Suprapubic skin (tissue), 4 donors: Measurements from ENCODE around the gene CHCHD4. TPM values are rescaled to one million over a fixed set of nuclear protein-coding genes. Genes with fewer than 3 reads are reported as not detected.

ENCODE experiments used
- DNase-seq, 2 donors: peaks; one replicate each; pipeline ENCODE4 v3.0.0-alpha.2; 2019; ENCODE audit warnings: low spot score in 2 of 2
- H3K27ac ChIP-seq: fragments of 200-600 bp; sonication (generic); one replicate; pipeline ENCODE4 v1.5.1; 2019
- H3K27me3 ChIP-seq: fragments of 200-600 bp; sonication (generic); one replicate; pipeline ENCODE4 v1.5.1; 2019
- H3K36me3 ChIP-seq: fragments of 200-600 bp; sonication (generic); one replicate; pipeline ENCODE4 v1.5.1; 2019
- H3K4me1 ChIP-seq: fragments of 200-600 bp; sonication (generic); one replicate; pipeline ENCODE4 v1.5.1; 2019
- H3K4me3 ChIP-seq: fragments of 200-600 bp; sonication (generic); one replicate; pipeline ENCODE4 v1.5.1; 2019; ENCODE audit warnings: mild to moderate bottlenecking
- H3K9me3 ChIP-seq: fragments of 200-600 bp; sonication (generic); one replicate; pipeline ENCODE4 v1.5.1; 2019
- EP300 ChIP-seq: sonication (generic); formaldehyde crosslinking; IDR thresholded peaks from one replicate; pipeline ENCODE4 v1.6.1; 2017; ENCODE audit warnings: antibody characterized with exemption
- POLR2A ChIP-seq, 2 donors: fragments of 450-650 bp; IDR thresholded peaks; one replicate each; pipeline ENCODE4 v1.6.1; 2017; ENCODE audit warnings: antibody characterized with exemption in 2 of 2, mild to moderate bottlenecking in 2 of 2, moderate library complexity in 2 of 2
- POLR2AphosphoS5 ChIP-seq, 3 donors: sonication (generic); formaldehyde crosslinking; IDR thresholded peaks; one replicate each; pipeline ENCODE4 v1.6.1; 2017; ENCODE audit warnings: antibody characterized with exemption in 3 of 3
- WGBS: methylation state at CpG from one replicate; pipeline ENCODE4 v1.1.5; 2018; 5-methylcytosine and 5-hydroxymethylcytosine counted together
- total RNA-seq, 4 donors: library from RNA; depleted of rRNA; stranded (reverse); fragments of >200 nt; gene quantifications; one replicate each; pipeline ENCODE4 v1.1.0, GENCODE V29; 2016
- TF ChIP-seq, protein P1 (sequence below), 2 donors: fragments of 200-600 bp in 1 of 2; fragments of 450-650 bp in 1 of 2; sonication (generic) in 1 of 2; IDR thresholded peaks; one replicate each; pipeline ENCODE4 v1.5.1; 2016 to 2019; ENCODE audit warnings: antibody characterized with exemption in 2 of 2, mild to moderate bottlenecking in 1 of 2, moderate library complexity in 1 of 2

The CHCHD4 gene
- total RNA-seq, 4 donors from 2014 or later = 11.3 to 16.7 (median 12.5) TPM

DNA sequence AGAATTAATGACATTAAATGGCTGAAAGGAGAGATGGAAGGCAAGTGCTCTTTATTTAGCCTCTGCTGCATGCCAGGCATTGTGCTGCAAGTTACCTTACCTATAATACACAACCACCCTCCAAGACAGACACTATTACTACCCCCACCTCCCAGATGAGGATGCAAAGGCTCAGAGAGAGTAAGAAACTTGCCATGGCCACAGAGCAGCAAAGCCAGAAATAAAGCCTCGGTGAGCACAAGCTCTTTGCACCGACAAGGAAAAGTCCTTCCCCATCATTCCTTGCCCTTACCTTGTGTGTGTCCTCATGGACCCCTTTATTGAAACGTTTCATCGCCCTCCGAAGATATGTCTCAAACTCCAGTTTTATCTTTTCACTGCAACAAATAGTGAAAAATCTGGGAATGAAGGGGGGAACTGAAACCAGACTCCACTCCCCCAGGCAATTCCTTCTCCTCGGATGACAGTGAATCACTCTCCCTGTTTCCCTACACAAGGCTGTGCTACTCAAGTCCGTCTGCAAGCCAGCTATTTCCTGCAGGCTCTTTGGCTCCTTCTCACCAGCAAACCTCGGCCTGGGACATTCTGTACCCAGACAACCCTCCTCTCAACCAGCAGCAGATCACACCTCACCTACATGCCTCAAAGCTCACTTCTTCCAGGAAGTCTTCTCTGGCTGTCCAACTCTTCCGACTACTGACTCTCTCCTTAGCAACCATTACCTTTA lies 42.4 kb upstream of the CHCHD4 start:
- TF ChIP-seq POLR2AphosphoS5 (IDR thresholded peaks at IDR 0.05) (no peak), POLR2A (IDR thresholded peaks at IDR 0.05) (no peak), EP300 (no peak)
- TF ChIP-seq, protein P1, sequence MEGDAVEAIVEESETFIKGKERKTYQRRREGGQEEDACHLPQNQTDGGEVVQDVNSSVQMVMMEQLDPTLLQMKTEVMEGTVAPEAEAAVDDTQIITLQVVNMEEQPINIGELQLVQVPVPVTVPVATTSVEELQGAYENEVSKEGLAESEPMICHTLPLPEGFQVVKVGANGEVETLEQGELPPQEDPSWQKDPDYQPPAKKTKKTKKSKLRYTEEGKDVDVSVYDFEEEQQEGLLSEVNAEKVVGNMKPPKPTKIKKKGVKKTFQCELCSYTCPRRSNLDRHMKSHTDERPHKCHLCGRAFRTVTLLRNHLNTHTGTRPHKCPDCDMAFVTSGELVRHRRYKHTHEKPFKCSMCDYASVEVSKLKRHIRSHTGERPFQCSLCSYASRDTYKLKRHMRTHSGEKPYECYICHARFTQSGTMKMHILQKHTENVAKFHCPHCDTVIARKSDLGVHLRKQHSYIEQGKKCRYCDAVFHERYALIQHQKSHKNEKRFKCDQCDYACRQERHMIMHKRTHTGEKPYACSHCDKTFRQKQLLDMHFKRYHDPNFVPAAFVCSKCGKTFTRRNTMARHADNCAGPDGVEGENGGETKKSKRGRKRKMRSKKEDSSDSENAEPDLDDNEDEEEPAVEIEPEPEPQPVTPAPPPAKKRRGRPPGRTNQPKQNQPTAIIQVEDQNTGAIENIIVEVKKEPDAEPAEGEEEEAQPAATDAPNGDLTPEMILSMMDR (IDR thresholded peaks at IDR 0.05) = no peak
- WGBS = 71% methylated on average over 9 of the region's 9 CpGs
- Histone ChIP-seq H3K27me3 (no peaks in the 10 kb centered on the region), H3K36me3 (peaks cover 94% of the 10 kb centered on the region), H3K4me1 (peaks cover 5% of the 10 kb centered on the region), H3K27ac (no peak overlapping the region), H3K9me3 (peaks cover under 1% of the 10 kb centered on the region), H3K4me3 (no peak overlapping the region)
- DNase-seq = no peak

DNA sequence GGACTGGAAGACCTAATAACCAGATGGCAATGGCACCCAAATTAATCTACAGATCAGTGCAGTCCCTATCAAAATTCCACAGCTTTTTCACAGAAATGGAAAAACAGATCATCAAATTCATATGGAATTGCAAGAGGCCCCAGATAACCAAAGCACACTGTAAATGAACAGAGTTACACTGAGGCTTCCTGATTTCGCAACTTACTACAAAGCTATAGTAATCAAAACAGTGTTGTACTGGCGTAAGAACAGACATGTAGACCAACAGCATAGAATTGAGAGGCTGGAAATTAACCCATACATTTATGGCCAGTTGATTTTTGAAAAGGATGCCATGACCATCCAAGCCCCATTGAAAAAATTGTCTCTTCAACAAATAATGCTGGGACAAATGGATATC lies 37.5 kb upstream of the CHCHD4 start:
- Histone ChIP-seq H3K27ac (no peak overlapping the region), H3K4me3 (no peak overlapping the region), H3K9me3 (peaks cover 12% of the 10 kb centered on the region), H3K27me3 (no peaks in the 10 kb centered on the region), H3K4me1 (no peaks in the 10 kb centered on the region), H3K36me3 (peaks cover 100% of the 10 kb centered on the region)
- WGBS = 96% methylated on average over 2 of the region's 2 CpGs
- TF ChIP-seq, protein P1 (IDR thresholded peaks at IDR 0.05) = no peak
- TF ChIP-seq EP300 (no peak), POLR2A (IDR thresholded peaks at IDR 0.05) (no peak), POLR2AphosphoS5 (IDR thresholded peaks at IDR 0.05) (no peak)
- DNase-seq = no peak

DNA sequence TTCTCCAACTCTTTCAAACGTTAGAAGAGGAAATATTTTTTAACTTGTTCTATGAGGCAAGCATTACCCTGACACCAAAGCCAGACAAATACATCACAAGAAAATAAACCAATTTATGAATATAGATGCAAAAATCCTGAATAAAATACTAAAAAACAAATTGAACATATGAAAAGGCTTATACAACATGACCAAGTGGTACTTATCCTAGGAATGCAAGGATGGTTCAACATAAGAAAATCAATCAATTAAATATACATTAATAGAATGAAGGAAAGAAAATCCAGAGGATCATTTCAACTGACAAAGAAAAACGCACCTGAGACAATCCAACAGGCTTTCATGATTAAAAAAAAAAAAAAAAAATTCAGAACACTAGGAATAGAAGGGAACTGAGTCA lies 36.6 kb upstream of the CHCHD4 start:
- H3K36me3 ChIP-seq = peaks cover 100% of the 10 kb centered on the region
- H3K27me3 ChIP-seq = no peaks in the 10 kb centered on the region
- H3K4me1 ChIP-seq = no peaks in the 10 kb centered on the region
- no peak for DNase-seq
- TF ChIP-seq, protein P1 (IDR thresholded peaks at IDR 0.05) = no peak
- TF ChIP-seq POLR2AphosphoS5 (IDR thresholded peaks at IDR 0.05) = no peak
- TF ChIP-seq EP300 = no peak
- no peak for TF ChIP-seq POLR2A (IDR thresholded peaks at IDR 0.05)
- no peak overlapping the region for H3K4me3 ChIP-seq
- WGBS = 93% methylated on average over 2 of the region's 2 CpGs
- no peak overlapping the region for H3K27ac ChIP-seq
- peaks cover 12% of the 10 kb centered on the region for H3K9me3 ChIP-seq

DNA sequence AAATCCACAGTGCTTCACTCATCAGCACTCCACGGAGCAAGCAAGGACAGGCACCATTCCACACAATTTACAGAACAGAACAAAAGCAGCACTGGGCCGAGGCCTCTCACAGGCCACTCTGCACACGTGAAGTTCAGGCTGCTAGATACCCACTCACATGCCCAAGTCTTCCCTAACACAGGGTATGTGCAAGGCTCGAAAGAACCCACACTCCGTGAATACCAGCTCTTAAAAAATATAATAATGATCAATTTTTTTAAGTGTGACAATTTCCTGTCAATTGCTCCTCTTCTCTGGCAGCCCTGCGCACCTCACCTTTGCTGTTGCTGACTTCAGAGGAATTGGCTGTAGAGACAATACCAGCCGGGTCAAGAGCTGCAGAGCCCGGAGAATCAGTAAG lies 34.8 kb upstream of the CHCHD4 start:
- TF ChIP-seq EP300 (no peak), POLR2A (IDR thresholded peaks at IDR 0.05) (no peak), POLR2AphosphoS5 (IDR thresholded peaks at IDR 0.05) (no peak)
- TF ChIP-seq, protein P1 (IDR thresholded peaks at IDR 0.05) = no peak
- no peak for DNase-seq
- Histone ChIP-seq H3K4me1 (no peaks in the 10 kb centered on the region), H3K4me3 (no peak overlapping the region), H3K27me3 (no peaks in the 10 kb centered on the region), H3K36me3 (peaks cover 92% of the 10 kb centered on the region), H3K27ac (no peak overlapping the region), H3K9me3 (peaks cover 12% of the 10 kb centered on the region)
- 98% methylated on average over 8 of the region's 8 CpGs for WGBS

DNA sequence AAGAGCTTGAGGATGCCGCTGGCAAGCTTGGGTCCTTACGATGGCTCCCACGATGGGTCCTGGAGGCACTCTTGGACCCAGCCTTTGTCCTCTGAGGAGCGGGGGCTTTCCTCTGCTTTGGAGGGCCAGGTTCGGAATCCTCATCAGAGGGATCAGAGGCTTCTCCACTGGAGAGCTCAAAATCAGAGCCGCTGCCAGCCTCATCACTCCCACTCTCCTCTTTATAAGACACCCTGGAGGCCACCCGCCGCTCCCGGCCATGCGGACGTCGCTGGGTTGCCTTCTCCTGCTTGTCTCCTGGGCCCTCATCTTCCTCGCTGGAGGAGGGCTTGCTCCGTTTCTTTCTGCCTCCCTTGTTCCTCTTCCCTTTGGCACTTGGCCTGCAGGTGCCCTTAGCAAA lies 33.7 kb upstream of the CHCHD4 start:
- Histone ChIP-seq H3K4me1 (no peaks in the 10 kb centered on the region), H3K27me3 (no peaks in the 10 kb centered on the region), H3K4me3 (no peak overlapping the region), H3K27ac (no peak overlapping the region), H3K36me3 (peaks cover 91% of the 10 kb centered on the region), H3K9me3 (peaks cover 12% of the 10 kb centered on the region)
- TF ChIP-seq, protein P1 (IDR thresholded peaks at IDR 0.05) = no peak
- TF ChIP-seq POLR2A (IDR thresholded peaks at IDR 0.05) (no peak), EP300 (no peak), POLR2AphosphoS5 (IDR thresholded peaks at IDR 0.05) (no peak)
- WGBS = 95% methylated on average over 14 of the region's 14 CpGs
- DNase-seq = no peak
